A673 (cell line): ENCODE measurements around the gene UROS. TPM values are rescaled to one million over a fixed set of nuclear protein-coding genes. Genes with fewer than 3 reads are reported as not detected.

Experiments
- BruUV-seq: library from RNA; stranded (reverse); fragments of 400-500 nt; replicated peaks from 2 replicates; lab custom pipeline; 2021; lab: Mats Ljungman, UMichigan
- CTCF ChIA-PET: fragments of 300-600 bp; sonication (Branson Sonifier 250); formaldehyde crosslinking; loops from one replicate; lab custom pipeline; 2022; ENCODE audit warnings: antibody characterized with exemption; lab: Charles Lee
- POLR2A ChIA-PET: fragments of 300-600 bp; sonication (Branson Sonifier 250); formaldehyde crosslinking; loops from one replicate; lab custom pipeline; 2022; ENCODE audit warnings: antibody characterized with exemption; ENCODE audit not compliant: low non-redundant PET; lab: Charles Lee
- DNase-seq: peaks from one replicate; pipeline ENCODE4 v3.0.0-alpha.2; 2015; ENCODE audit warnings: low spot score
- H3K27ac ChIP-seq: fragments of 200-600 bp; sonication (generic); 2 replicates; pipeline ENCODE4 v1.5.1; 2016; ENCODE audit warnings: mixed run types, low read depth, mild to moderate bottlenecking, mixed read lengths, antibody characterized with exemption, low read length; ENCODE audit not compliant: poor library complexity, severe bottlenecking
- H3K27me3 ChIP-seq: fragments of 200-600 bp; sonication (generic); replicated peaks from 2 replicates; pipeline ENCODE4 v1.6.1; 2017; ENCODE audit warnings: mixed run types, low read depth, mild to moderate bottlenecking, mixed read lengths, antibody characterized with exemption, low read length; ENCODE audit not compliant: insufficient read depth, poor library complexity
- H3K36me3 ChIP-seq: fragments of 200-600 bp; sonication (generic); 2 replicates; pipeline ENCODE4 v1.6.1; 2016; ENCODE audit warnings: mixed run types, mild to moderate bottlenecking, mixed read lengths, antibody characterized with exemption, low read length; ENCODE audit not compliant: insufficient read depth, poor library complexity, severe bottlenecking
- H3K4me1 ChIP-seq: fragments of 200-600 bp; sonication (generic); 2 replicates; pipeline ENCODE4 v1.6.1; 2017; ENCODE audit warnings: mixed run types, mild to moderate bottlenecking, mixed read lengths, antibody characterized with exemption, low read length; ENCODE audit not compliant: insufficient read depth, poor library complexity, severe bottlenecking
- H3K4me3 ChIP-seq: fragments of 200-600 bp; sonication (generic); 2 replicates; pipeline ENCODE4 v1.5.1; 2016; ENCODE audit warnings: low read depth, mixed run types, mild to moderate bottlenecking, mixed read lengths, low read length; ENCODE audit not compliant: poor library complexity, severe bottlenecking
- H3K9me3 ChIP-seq: fragments of 200-600 bp; sonication (generic); 2 replicates; pipeline ENCODE4 v1.6.1; 2016; ENCODE audit warnings: mixed run types, low read depth, mild to moderate bottlenecking, mixed read lengths, antibody characterized with exemption, low read length; ENCODE audit not compliant: poor library complexity, severe bottlenecking
- EZH2 ChIP-seq: fragments of 200-600 bp; sonication (generic); IDR thresholded peaks from 2 replicates; pipeline ENCODE4 v1.6.1; 2017; ENCODE audit warnings: borderline replicate concordance, low read depth, mild to moderate bottlenecking, mixed read lengths, antibody characterized with exemption, low read length; ENCODE audit not compliant: poor library complexity, severe bottlenecking
- intact Hi-C: fragments of 100-400 bp; cut with micrococcal nuclease; formaldehyde crosslinking; loops from one replicate; pipeline ENCODE4 v1.10.0; 2022; ENCODE audit not compliant: unreplicated experiment
- total RNA-seq: library from RNA; stranded (reverse); gene quantifications from 2 replicates; pipeline ENCODE4 v1.2.3, GENCODE V29; 2021
- TF ChIP-seq, protein P1 (sequence below): fragments of 300-800, 200-600 bp; sonication (generic); conservative IDR thresholded peaks from 2 replicates; pipeline ENCODE4 v1.5.1; 2017; ENCODE audit warnings: low read depth, mild to moderate bottlenecking, antibody characterized with exemption, low read length, moderate library complexity, mixed read lengths

Gene UROS
- total RNA-seq, 1 experiment from 2014 or later, result 70.7 TPM

- CTCF ChIA-PET, result no interaction called here
- intact Hi-C loops, result no loop called here
- TF ChIP-seq, protein P1, sequence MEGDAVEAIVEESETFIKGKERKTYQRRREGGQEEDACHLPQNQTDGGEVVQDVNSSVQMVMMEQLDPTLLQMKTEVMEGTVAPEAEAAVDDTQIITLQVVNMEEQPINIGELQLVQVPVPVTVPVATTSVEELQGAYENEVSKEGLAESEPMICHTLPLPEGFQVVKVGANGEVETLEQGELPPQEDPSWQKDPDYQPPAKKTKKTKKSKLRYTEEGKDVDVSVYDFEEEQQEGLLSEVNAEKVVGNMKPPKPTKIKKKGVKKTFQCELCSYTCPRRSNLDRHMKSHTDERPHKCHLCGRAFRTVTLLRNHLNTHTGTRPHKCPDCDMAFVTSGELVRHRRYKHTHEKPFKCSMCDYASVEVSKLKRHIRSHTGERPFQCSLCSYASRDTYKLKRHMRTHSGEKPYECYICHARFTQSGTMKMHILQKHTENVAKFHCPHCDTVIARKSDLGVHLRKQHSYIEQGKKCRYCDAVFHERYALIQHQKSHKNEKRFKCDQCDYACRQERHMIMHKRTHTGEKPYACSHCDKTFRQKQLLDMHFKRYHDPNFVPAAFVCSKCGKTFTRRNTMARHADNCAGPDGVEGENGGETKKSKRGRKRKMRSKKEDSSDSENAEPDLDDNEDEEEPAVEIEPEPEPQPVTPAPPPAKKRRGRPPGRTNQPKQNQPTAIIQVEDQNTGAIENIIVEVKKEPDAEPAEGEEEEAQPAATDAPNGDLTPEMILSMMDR, result no peak
- TF ChIP-seq EZH2, result no peak
- H3K4me1 ChIP-seq, result no peaks in the 10 kb centered on the region
- peak; percentile 39 for DNase-seq
- H3K4me3 ChIP-seq, result no peak overlapping the region
- H3K36me3 ChIP-seq, result no peaks in the 10 kb centered on the region
- POLR2A ChIA-PET, result no interaction called here
- BruUV-seq, result no TSS peak
- H3K9me3 ChIP-seq, result no peaks in the 10 kb centered on the region
- no peak overlapping the region for H3K27ac ChIP-seq
- H3K27me3 ChIP-seq, result no peaks in the 10 kb centered on the region
These were observed 43.4 kb downstream of the UROS start for GRCh38 chr10:125779403-125780327.

GRCh38 chr10:125778556-125778955 is 44.5 kb downstream of the UROS start:
- no peak overlapping the region for H3K27ac ChIP-seq
- no peaks in the 10 kb centered on the region for H3K9me3 ChIP-seq
- intact Hi-C loops, result no loop called here
- TF ChIP-seq, protein P1, result no peak
- no peak for TF ChIP-seq EZH2
- H3K4me3 ChIP-seq, result no peak overlapping the region
- no peaks in the 10 kb centered on the region for H3K36me3 ChIP-seq
- H3K27me3 ChIP-seq, result no peaks in the 10 kb centered on the region
- CTCF ChIA-PET, result no interaction called here
- H3K4me1 ChIP-seq, result no peaks in the 10 kb centered on the region
- no peak for DNase-seq
- POLR2A ChIA-PET, result no interaction called here
- no TSS peak for BruUV-seq

GRCh38 chr10:125777806-125778205 is 45.3 kb downstream of the UROS start:
- TF ChIP-seq EZH2, result no peak
- TF ChIP-seq, protein P1, result no peak
- H3K27ac ChIP-seq, result no peak overlapping the region
- no TSS peak for BruUV-seq
- intact Hi-C loops, result no loop called here
- H3K4me3 ChIP-seq, result no peak overlapping the region
- no peak for DNase-seq
- POLR2A ChIA-PET, result no interaction called here
- no peaks in the 10 kb centered on the region for H3K4me1 ChIP-seq
- H3K9me3 ChIP-seq, result no peaks in the 10 kb centered on the region
- H3K36me3 ChIP-seq, result no peaks in the 10 kb centered on the region
- CTCF ChIA-PET, result no interaction called here
- no peaks in the 10 kb centered on the region for H3K27me3 ChIP-seq
